ENCODE data around the gene HK2. TPM values are rescaled to one million over a fixed set of nuclear protein-coding genes. Genes with fewer than 3 reads are reported as not detected.

Gene HK2
- 49.0 and 188 TPM in 2 replicates for total RNA-seq

GRCh38 chr2:74833418-74834233 lies at the start of gene HK2:
Gene HK2, plus strand, starts transcription at chr2:74834127. Its CDS starts 454 bp downstream, at chr2:74834581.

Other genes with a start within 250 kb of the HK2 start
- gene M1AP, start 185.8 kb upstream of the HK2 start, total RNA-seq, result not detected in 2 replicates
- gene SEMA4F, start 179.9 kb upstream of the HK2 start, total RNA-seq, result 4.0 and 5.3 TPM in 2 replicates
- 14.2 and 24.7 TPM in 2 replicates for gene POLE4, start 124.5 kb downstream of the HK2 start, total RNA-seq